A549 (cell line): ENCODE results near the gene UBE2G2.

ENCODE experiments used
- BHLHE40 ChIP-seq: IDR thresholded peaks from 2 replicates; pipeline ENCODE4 v1.6.1; 2012; ENCODE audit warnings: low read depth, low read length, inconsistent platforms
- CHD2 ChIP-seq: fragments of 150-350 bp; IDR thresholded peaks from 2 replicates; pipeline ENCODE4 v1.6.1; 2014; ENCODE audit warnings: low read length; ENCODE audit not compliant: partially characterized antibody
- EHMT2 ChIP-seq: fragments of 200-600 bp; sonication (generic); IDR thresholded peaks from 2 replicates; pipeline ENCODE4 v1.6.1; 2016; ENCODE audit warnings: antibody characterized with exemption, low read depth, mild to moderate bottlenecking, moderate library complexity
- JUNB ChIP-seq: fragments of >200 bp; sonication (Bioruptor Twin); formaldehyde crosslinking; IDR thresholded peaks from 2 replicates; pipeline ENCODE4 v1.6.1; 2016
- RCOR1 ChIP-seq: fragments of 150-350 bp; IDR thresholded peaks from 2 replicates; pipeline ENCODE4 v1.6.1; 2014; ENCODE audit warnings: antibody characterized with exemption, low read length, low read depth
- SMC3 ChIP-seq: fragments of >200 bp; sonication (Bioruptor Twin); formaldehyde crosslinking; IDR thresholded peaks from 3 replicates; pipeline ENCODE4 v1.6.1; 2018; ENCODE audit warnings: inconsistent platforms
- SREBF2 ChIP-seq: fragments of 450-650 bp; IDR thresholded peaks from 2 replicates; pipeline ENCODE4 v1.6.1; 2014; ENCODE audit warnings: mild to moderate bottlenecking, moderate library complexity
- TP53 ChIP-seq: fragments of 250-450 bp; sonication (Bioruptor Pico); IDR thresholded peaks from 2 replicates; pipeline ENCODE4 v1.5.0; 2021; ENCODE audit warnings: mild to moderate bottlenecking, moderate library complexity
- ZFP36 ChIP-seq: fragments of 450-650 bp; IDR thresholded peaks from 2 replicates; pipeline ENCODE4 v1.6.1; 2014; ENCODE audit warnings: borderline replicate concordance; ENCODE audit not compliant: partially characterized antibody
- ZNF302 ChIP-seq: fragments of 250-450 bp; sonication (Bioruptor Pico); IDR thresholded peaks from 2 replicates; pipeline ENCODE4 v1.9.0; 2021; ENCODE audit warnings: inconsistent platforms, mild to moderate bottlenecking, moderate library complexity
- TF ChIP-seq, protein P1 (sequence below): fragments of >200 bp; sonication (Bioruptor Twin); formaldehyde crosslinking; IDR thresholded peaks from 3 replicates; pipeline ENCODE4 v1.5.1; 2016
- TF ChIP-seq, protein P2 (sequence below): IDR thresholded peaks from 2 replicates; pipeline ENCODE4 v1.6.1; 2012
- TF ChIP-seq, protein P3 (sequence below): fragments of 250-450 bp; sonication (Bioruptor Pico); IDR thresholded peaks from 2 replicates; pipeline ENCODE4 v1.5.0; 2021; ENCODE audit warnings: mild to moderate bottlenecking, moderate library complexity, borderline replicate concordance

DNA sequence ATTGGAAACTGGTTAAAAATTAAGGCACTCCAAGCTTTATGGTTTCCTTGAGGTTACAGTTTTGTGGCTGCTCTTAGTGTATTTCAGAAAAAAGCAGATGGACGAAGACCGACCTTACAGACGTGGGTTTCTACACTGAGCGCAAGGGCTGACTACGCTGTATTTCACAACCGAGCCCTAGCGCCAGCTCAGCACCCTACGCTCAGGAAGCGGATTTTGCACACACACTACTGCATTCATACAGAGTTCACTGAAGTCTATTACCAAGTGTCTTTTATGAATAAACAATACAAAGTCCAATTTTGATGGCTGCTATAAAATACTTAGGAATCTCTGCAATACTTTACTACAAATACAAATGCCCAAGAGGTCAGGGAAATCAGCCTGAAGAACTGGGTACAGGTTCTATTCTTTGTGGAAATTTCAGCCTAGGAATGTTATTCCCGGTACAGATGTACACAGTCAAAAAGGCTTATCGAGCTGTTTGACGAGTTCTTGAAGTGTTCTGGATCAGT lies 48.1 kb upstream of the UBE2G2 start:
- TF ChIP-seq, protein P1, sequence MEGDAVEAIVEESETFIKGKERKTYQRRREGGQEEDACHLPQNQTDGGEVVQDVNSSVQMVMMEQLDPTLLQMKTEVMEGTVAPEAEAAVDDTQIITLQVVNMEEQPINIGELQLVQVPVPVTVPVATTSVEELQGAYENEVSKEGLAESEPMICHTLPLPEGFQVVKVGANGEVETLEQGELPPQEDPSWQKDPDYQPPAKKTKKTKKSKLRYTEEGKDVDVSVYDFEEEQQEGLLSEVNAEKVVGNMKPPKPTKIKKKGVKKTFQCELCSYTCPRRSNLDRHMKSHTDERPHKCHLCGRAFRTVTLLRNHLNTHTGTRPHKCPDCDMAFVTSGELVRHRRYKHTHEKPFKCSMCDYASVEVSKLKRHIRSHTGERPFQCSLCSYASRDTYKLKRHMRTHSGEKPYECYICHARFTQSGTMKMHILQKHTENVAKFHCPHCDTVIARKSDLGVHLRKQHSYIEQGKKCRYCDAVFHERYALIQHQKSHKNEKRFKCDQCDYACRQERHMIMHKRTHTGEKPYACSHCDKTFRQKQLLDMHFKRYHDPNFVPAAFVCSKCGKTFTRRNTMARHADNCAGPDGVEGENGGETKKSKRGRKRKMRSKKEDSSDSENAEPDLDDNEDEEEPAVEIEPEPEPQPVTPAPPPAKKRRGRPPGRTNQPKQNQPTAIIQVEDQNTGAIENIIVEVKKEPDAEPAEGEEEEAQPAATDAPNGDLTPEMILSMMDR, result no peak
- TF ChIP-seq, protein P2, sequence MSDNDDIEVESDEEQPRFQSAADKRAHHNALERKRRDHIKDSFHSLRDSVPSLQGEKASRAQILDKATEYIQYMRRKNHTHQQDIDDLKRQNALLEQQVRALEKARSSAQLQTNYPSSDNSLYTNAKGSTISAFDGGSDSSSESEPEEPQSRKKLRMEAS, result no peak
- no peak for TF ChIP-seq SREBF2
- TF ChIP-seq SMC3, result no peak
- no peak for TF ChIP-seq ZFP36
- TF ChIP-seq TP53 (CRISPR knock-in tag), result no peak
- TF ChIP-seq ZNF302, result no peak
- TF ChIP-seq EHMT2, result no peak
- TF ChIP-seq RCOR1, result no peak
- no peak for TF ChIP-seq BHLHE40
- TF ChIP-seq, protein P3, sequence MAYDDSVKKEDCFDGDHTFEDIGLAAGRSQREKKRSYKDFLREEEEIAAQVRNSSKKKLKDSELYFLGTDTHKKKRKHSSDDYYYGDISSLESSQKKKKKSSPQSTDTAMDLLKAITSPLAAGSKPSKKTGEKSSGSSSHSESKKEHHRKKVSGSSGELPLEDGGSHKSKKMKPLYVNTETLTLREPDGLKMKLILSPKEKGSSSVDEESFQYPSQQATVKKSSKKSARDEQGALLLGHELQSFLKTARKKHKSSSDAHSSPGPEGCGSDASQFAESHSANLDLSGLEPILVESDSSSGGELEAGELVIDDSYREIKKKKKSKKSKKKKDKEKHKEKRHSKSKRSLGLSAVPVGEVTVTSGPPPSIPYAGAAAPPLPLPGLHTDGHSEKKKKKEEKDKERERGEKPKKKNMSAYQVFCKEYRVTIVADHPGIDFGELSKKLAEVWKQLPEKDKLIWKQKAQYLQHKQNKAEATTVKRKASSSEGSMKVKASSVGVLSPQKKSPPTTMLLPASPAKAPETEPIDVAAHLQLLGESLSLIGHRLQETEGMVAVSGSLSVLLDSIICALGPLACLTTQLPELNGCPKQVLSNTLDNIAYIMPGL (CRISPR knock-in tag), result no peak
- no peak for TF ChIP-seq CHD2
- TF ChIP-seq JUNB, result no peak
